Cerebellar cortex (tissue), 1 donor: ENCODE data around the gene PLAAT1.

Source experiments
- DNase-seq: peaks from one replicate; pipeline ENCODE4 v3.0.0-alpha.2; 2015; ENCODE audit warnings: low spot score

PLAAT1 gene

DNA sequence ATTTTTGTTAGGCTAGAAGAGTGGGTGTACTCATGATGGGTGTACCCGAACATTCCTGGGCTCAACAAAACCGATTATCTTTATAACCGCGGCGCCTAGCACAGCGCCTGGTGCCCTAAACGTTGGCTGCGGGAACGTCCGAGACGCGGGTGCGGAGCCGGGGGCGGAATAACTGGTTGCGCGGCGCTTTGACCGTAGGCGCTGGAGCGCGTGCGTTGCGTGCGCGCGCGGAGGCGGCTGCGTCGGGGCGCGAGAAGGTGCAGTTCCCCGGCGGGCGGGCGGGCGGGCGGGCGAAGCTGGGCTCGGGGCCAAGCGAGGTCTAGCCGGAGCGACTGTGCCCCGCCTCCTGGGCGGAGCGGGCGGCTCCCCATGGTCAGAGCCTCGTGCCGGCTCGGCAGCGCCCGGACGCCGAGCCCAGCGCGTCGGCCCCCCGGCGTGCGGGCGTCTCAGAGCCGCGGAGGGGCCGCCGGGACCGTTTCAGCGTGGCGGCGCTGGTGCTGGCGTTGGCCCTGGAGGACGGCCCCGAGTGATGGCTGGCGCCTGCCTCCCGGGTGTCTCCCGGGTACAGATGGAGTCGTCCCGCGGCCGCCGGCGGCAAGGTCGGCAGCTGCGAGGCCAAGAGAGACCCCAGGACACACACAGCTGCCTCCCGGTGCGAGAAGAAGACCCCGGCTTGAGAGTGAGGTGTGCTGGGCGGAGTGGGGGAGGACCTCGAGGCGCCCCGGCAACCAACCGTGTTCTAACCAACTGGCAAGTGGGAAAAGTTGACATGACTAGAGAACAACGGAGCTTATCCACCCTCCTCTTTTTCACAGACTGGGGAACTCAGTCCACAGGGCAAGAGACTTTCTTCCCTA is at the start of gene PLAAT1:
PLAAT1 (plus strand) TSS at position 373 of the 857 bp plus-strand sequence. CDS start 14,429 bp downstream, outside the sequence.
- DNase-seq = peak; percentile 17

- DNase-seq = no peak
Measured at GRCh38 chr3:193194371-193194770, 46.7 kb upstream of the PLAAT1 start.

DNA sequence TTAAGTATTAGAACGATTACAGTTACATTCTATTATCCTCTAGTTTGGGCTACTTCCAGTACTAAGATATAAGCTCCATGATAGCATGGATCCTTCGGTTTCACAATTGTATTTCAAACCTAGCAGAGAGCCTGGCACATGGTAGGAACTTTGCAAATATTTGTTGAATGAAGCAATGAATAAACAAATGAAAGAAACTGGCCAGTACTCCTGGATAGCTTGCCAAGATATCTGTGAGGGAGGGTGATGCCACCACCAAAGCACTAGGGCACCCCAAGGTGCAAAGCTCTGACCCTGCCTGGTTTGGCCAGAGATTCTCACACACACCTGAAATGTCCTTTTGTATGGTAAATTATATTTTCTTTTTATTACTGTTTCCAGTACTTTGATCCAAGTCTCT is 44.3 kb upstream of the PLAAT1 start:
- no peak for DNase-seq

- no peak for DNase-seq
Measured at GRCh38 chr3:193207290-193208273, 33.4 kb upstream of the PLAAT1 start.

DNA sequence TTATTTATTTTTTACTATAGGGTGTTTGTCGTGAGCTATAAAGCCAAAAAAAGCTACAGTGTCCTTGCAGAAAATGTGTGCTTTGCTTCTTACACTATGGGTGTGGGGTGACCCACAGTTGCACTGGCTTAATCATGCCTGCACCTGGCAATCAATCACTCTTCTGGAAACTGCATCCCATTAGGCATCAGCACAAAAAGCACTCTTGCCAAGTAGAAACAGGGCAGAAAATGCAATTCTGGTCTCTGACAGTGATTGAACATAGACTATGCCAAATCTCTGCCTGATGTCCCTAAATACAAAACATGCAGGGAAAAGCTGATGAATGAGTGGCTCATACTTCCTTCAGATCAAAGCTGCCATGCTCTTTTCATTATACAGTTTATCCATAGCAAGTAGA is 30.4 kb upstream of the PLAAT1 start:
- DNase-seq = no peak

DNA sequence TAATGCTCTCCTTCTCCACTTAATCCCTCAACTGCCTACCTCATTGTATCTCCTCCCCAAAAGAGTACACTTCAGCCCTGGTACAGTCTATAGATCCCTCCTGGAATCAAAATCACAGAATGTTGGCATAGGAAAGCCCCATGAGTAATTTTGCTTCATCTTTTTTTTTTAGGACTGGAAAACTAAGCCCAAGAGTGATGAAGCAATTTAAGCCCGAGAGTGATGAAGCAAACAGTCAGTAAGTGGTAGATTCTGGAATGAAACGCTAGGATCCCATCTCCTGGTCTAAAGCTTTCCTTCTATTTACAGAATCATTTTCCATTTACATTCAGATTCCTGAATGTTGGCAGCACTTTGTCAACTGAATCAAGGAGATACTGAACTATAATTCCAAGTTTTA is 29.8 kb upstream of the PLAAT1 start:
- DNase-seq = no peak

DNA sequence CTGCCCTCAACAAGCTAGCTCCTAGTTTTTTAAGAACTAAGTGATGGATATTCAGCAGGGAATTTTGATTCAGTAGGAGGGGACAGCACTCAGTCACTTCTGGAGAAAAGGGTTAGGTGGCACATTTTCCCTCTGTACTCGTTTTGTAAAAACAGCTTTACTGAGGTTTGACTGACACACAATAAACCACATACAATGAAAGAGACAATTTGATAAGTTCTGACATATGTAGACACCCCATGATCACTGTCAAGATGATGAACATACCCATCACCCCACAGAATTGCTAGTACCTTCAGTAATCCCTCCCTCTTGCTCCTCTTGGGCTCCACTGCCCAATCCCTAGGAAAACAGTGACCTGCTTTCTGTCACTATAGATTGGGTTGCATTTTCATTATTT is 29.0 kb upstream of the PLAAT1 start:
- no peak for DNase-seq

DNA sequence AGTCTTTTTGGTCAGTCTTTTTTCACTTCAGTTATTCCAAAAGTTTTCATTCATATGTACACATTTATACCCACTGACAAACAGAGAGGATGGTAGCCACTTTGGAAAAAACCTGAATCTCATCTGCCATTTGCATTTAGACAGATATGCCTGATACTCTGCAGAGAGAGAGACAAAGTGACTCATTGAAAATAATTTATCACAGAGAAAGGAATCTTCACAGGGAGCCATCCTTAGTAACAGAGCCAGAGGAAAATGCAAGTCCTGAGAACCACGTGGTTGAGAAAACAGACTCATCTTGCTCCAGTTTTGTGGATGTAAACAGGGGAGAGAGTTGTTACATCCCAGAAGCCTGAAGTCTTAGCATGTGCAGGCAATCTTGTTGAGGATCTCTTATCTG is 28.2 kb upstream of the PLAAT1 start:
- no peak for DNase-seq

DNA sequence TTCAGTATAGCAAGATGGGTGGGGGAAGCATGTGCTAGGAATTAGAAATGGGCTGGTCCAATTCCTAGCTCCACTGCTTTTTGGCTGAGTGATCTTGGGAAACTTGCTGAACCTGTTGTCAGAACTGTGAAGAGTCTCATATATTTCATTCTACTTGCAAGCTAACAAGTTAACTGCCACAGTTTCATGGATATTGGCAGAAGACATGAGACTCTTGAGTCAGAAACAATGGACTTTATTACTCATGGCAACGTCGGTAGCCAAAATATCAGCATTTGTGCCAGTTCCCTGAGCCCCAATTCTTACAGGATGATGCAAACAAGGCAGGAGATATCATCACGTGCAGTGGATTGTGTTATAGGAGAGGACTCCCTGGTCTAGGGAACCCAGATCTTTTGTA is 26.6 kb upstream of the PLAAT1 start:
- DNase-seq = no peak

GRCh38 chr3:193225302-193226125 is 15.5 kb upstream of the PLAAT1 start:
- DNase-seq = no peak

- DNase-seq = no peak
Measured at GRCh38 chr3:193228206-193228605, 12.8 kb upstream of the PLAAT1 start.

GRCh38 chr3:193229851-193230420 is 11.1 kb upstream of the PLAAT1 start:
- DNase-seq = no peak

DNA sequence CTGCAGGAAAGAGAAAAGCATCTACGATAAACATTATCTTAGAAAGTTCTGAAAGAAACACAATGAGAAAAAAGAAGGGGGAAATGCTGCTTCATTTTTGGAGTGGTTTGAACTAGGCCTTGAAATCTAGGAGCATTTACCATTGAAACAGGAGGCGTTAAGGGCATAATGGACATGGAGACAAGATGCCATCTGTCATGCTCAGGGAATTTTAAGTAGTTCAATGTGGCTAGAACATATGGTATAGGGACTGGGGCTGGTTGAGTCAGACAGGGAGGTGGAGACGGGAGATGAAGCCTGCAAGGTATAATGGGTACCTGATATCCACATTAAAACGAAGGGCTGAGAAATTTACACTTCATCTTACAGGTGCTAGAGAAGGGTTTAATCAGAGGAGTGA is 10.4 kb upstream of the PLAAT1 start:
- DNase-seq = no peak

DNA sequence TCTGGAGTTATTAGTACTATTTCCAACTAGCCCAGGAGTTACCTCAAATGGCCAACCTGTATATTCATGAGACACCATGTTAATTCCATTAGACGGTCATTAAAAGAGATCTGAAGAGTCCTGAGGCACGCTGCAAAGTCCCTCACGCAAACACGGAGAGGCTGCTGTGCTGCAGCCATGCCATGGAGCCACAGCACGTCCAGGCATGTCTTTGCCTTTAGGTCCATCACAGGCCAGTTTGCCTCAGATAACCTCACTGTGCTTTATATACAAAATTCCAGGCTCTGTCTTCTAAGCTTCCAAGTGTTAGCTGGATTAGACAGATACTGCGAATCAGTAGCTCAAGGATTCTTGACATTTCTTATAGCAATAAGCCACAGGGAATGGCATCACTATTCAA is 9.8 kb upstream of the PLAAT1 start:
- no peak for DNase-seq

DNA sequence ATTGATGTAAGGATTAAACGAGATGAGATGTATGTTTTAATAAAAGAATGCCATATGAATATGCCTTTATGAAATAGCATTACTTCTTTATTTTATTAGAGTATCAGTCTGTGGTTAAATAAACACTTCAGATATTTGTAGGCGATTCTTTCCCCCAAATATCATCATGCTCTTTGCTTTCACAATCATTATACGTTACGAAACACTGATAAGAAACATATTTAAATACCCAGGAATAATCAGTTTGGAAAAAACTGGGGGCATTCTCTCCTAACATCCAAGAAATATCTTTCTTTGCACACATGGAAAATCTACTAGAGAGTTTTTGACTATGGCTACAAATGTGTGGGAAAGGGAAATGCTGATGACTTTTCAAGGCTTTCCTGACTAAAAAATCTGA is 4.4 kb upstream of the PLAAT1 start:
- no peak for DNase-seq

DNA sequence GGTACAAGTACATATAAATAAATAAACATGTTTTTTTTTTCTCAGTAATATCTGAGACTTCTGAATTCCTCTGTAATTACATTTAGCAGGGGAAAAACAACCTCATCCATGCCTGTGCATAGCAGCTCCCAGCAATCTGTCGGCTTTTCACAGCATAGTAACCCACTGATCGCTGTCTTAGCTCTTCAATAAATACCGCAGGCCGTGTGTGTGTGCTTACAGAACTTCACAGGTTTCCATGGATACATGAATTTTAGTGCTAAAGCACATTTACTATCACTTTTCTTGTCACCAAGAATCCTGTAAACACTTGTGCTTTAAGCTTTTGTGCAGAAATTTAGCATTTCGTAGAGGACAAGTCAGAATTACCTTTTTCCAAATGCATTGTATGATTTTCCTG is 4.0 kb upstream of the PLAAT1 start:
- DNase-seq = no peak

GRCh38 chr3:193240436-193240849 is 579 bp upstream of the PLAAT1 start:
- no peak for DNase-seq

DNA sequence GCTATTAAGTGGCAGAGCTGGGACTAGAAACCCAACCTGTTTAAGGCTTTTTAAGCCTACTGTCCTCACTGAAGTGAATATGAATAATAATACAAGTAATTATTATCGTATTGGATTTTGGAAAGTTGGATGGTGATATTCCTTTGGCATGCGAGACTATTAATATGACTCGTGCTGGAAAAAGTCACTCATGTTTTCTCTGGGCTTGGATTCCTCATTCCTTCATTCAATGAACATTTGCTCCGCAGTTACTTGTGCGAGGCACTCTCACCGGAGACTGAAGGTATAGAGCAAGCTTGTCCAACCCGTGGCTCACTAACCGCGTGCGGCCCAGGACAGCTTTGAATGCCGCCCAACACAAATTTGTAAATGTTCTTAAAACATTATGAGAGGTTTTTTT is 694 bp downstream of the PLAAT1 start:
- DNase-seq = no peak

- no peak for DNase-seq
Measured at GRCh38 chr3:193243571-193243970, 2.5 kb downstream of the PLAAT1 start.

- DNase-seq = no peak
Measured at GRCh38 chr3:193248848-193249468, 7.9 kb downstream of the PLAAT1 start.

DNA sequence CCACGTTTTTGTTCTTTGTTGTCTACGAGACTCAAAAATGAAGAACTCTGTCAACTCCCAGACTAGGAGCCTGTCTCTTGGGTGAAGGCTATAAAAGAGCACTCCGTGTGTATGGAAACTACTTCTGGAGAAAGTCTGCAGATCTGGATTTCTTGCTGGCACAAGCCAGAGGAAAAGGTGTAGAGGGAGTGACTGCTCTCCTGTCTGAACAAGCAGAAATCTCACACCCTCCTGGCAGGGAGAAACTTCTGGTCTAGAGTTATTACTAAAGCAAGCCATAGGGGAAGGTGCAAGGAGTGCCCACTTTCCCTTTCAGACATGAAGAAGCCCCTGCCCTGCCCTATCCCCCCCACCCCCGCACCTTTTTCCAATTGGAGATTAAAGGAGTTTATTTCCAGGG is 9.5 kb downstream of the PLAAT1 start:
- DNase-seq = no peak
